GM12878 (cell line): ENCODE data around the gene ACSL4. TPM values are rescaled to one million over a fixed set of nuclear protein-coding genes. Genes with fewer than 3 reads are reported as not detected.
A peak's percentile ranks its signal among the peaks of the same experiment; 100 is the strongest.

Experiments
- CBX3 ChIP-seq: fragments of 200-600 bp; sonication (generic); IDR thresholded peaks from 2 replicates; pipeline ENCODE4 v1.6.1; 2016; ENCODE audit warnings: low read depth, borderline replicate concordance
- ETV6 ChIP-seq, 2 experiments: fragments of 450-650 bp in 1 of 2; IDR thresholded peaks in 1 of 2; conservative IDR thresholded peaks in 1 of 2; 2 replicates each; pipeline ENCODE4 v1.6.1; 2014; ENCODE audit warnings: antibody characterized with exemption in 1 of 2, borderline replicate concordance in 1 of 2, low read depth in 1 of 2, mild to moderate bottlenecking in 1 of 2, moderate library complexity in 1 of 2
- FOS ChIP-seq: IDR thresholded peaks from 3 replicates; pipeline ENCODE4 v1.6.1; 2011; ENCODE audit warnings: borderline replicate concordance; ENCODE audit not compliant: insufficient read length; ENCODE audit errors: extremely low read depth
- FOXK2 ChIP-seq: fragments of 450-650 bp; IDR thresholded peaks from 2 replicates; pipeline ENCODE4 v1.6.1; 2017; ENCODE audit warnings: mild to moderate bottlenecking, moderate library complexity
- HCFC1 ChIP-seq: fragments of 150-350 bp; IDR thresholded peaks from 2 replicates; pipeline ENCODE4 v1.6.1; 2014; ENCODE audit warnings: low read length
- HDAC6 ChIP-seq: fragments of 200-600 bp; sonication (generic); IDR thresholded peaks from one replicate; pipeline ENCODE4 v1.8.0; 2017; ENCODE audit warnings: antibody characterized with exemption; ENCODE audit not compliant: unreplicated experiment
- HDGF ChIP-seq: fragments of 450-650 bp; IDR thresholded peaks from 2 replicates; pipeline ENCODE4 v1.6.1; 2016; ENCODE audit warnings: antibody characterized with exemption
- IRF4 ChIP-seq: IDR thresholded peaks from 2 replicates; pipeline ENCODE4 v1.6.1; 2011; ENCODE audit warnings: low read depth, low read length
- JUNB ChIP-seq: IDR thresholded peaks from 2 replicates; pipeline ENCODE4 v1.6.1; 2016; ENCODE audit warnings: antibody characterized with exemption, mild to moderate bottlenecking
- MYB ChIP-seq: fragments of 150-350 bp; IDR thresholded peaks from 2 replicates; pipeline ENCODE4 v1.6.1; 2014; ENCODE audit warnings: mild to moderate bottlenecking, low read depth, low read length, borderline replicate concordance
- POU2F2 ChIP-seq: IDR thresholded peaks from 3 replicates; pipeline ENCODE4 v1.6.1; 2011; ENCODE audit warnings: low read depth, mild to moderate bottlenecking, low read length, borderline replicate concordance
- SIN3A ChIP-seq: IDR thresholded peaks from 2 replicates; pipeline ENCODE4 v1.6.1; 2012; ENCODE audit warnings: low read depth, low read length, improper control_type of control experiment
- SMAD5 ChIP-seq: IDR thresholded peaks from 2 replicates; pipeline ENCODE4 v1.6.1; 2016; ENCODE audit warnings: antibody characterized with exemption, low read depth
- SPI1 ChIP-seq: IDR thresholded peaks from 2 replicates; pipeline ENCODE4 v1.6.1; 2011; ENCODE audit warnings: low read depth, mild to moderate bottlenecking, low read length, moderate library complexity, borderline replicate concordance; ENCODE audit not compliant: insufficient read depth
- STAT1 ChIP-seq: fragments of 450-650 bp; conservative IDR thresholded peaks from 2 replicates; pipeline ENCODE4 v1.6.1; 2014; ENCODE audit warnings: antibody characterized with exemption, mild to moderate bottlenecking
- polyA plus RNA-seq, 11 experiments: library from polyadenylated mRNA; depleted of rRNA in 4 of 11; unstranded in 6 of 11; stranded (reverse) in 5 of 11; fragments of >200 nt; fragmentation: Nextera tagmentation in 4 of 11; fragmentation: Illumina TruSeq in 1 of 11; extraction: Ambion mirVana in 4 of 11; extraction: Trizol in 1 of 11; gene quantifications; 1 replicate in 1 of 11; 2 replicates in 10 of 11; pipeline versions ENCODE4 v1.2.1 to v1.2.3, GENCODE V29; 2011 to 2016; ENCODE audit warnings: inconsistent platforms in 2 of 11, missing spikeins in 2 of 11, low read depth in 1 of 11
- total RNA-seq, 4 experiments: library from RNA; depleted of rRNA in 3 of 4; stranded (reverse); fragments of >200 nt in 3 of 4; fragmentation: Illumina TruSeq in 1 of 4; extraction: Trizol in 1 of 4; gene quantifications; 2 replicates each; pipeline versions ENCODE4 v1.2.1 to v1.2.3, GENCODE V29; 2013 to 2021
- TF ChIP-seq, protein P1 (sequence below): fragments of 450-650 bp; IDR thresholded peaks from 2 replicates; pipeline ENCODE4 v1.6.1; 2016; ENCODE audit warnings: mild to moderate bottlenecking
- TF ChIP-seq, protein P2 (sequence below): fragments of 150-350 bp; IDR thresholded peaks from 2 replicates; pipeline ENCODE4 v1.6.1; 2016; ENCODE audit warnings: low read depth, low read length
- TF ChIP-seq, protein P3 (sequence below): fragments of 450-650 bp; formaldehyde crosslinking; IDR thresholded peaks from 2 replicates; pipeline ENCODE4 v1.4.0; 2020; ENCODE audit warnings: mild to moderate bottlenecking, moderate library complexity
- TF ChIP-seq, protein P4 (sequence below), 3 experiments: IDR thresholded peaks in 2 of 3; conservative IDR thresholded peaks in 1 of 3; 2 replicates each; pipeline ENCODE4 v1.5.1; 2011; ENCODE audit warnings: low read depth in 3 of 3, low read length in 3 of 3, mild to moderate bottlenecking in 3 of 3, control low read depth in 2 of 3, moderate library complexity in 2 of 3, inconsistent platforms in 1 of 3, mixed read lengths in 1 of 3; ENCODE audit not compliant: control insufficient read depth in 2 of 3, insufficient read depth in 1 of 3; ENCODE audit errors: extremely low read depth in 1 of 3
- TF ChIP-seq, protein P5 (sequence below): IDR thresholded peaks from 2 replicates; pipeline ENCODE4 v1.6.1; 2011; ENCODE audit warnings: low read depth, mild to moderate bottlenecking, low read length, moderate library complexity, borderline replicate concordance; ENCODE audit errors: extremely low read depth

Gene ACSL4
- total and polyA plus RNA-seq, 10 of the 15 experiments (the other 5 are each of a cell fraction or from before 2014, with no cell fraction given): 20.7 to 66.6 (median 45.4) TPM

DNA sequence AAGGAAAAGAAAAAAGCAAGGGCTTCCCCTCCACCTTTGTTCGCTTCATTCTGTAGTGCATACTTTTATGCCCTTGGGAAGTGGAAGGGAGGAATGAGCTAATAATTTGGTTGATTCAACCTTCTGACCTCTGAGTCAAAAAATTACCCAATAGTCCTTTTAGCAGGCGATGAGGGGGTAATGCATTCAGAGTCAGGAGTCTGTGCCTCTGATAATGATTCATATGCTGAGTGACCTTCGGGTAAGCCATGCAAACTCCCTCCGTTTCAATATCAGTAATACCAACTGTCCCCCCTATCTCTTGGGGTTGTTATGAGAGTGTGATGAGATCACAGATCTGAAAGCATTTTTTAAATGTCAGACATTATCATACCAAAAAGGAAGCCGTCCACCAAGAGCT lies 41.6 kb upstream of the ACSL4 start (continued):
- no peak for TF ChIP-seq FOS
- no peak for TF ChIP-seq HDGF
- peak in 1 of 2 experiments; percentile 85; a peak in 2 of 4 replicates for TF ChIP-seq ETV6 (conservative IDR thresholded peaks at IDR 0.05 in 1 of 2, IDR thresholded peaks at IDR 0.05 in 1 of 2; ENCODE audit: borderline replicate concordance in 1 of 2, low read depth in 1 of 2)
- no peak for TF ChIP-seq HDAC6
- TF ChIP-seq SPI1: no peak
- TF ChIP-seq FOXK2: no peak
- TF ChIP-seq POU2F2: peak; percentile 82; the same call in 1 of the 3 replicates
- no peak for TF ChIP-seq CBX3
- TF ChIP-seq STAT1: no peak
- TF ChIP-seq, protein P1, sequence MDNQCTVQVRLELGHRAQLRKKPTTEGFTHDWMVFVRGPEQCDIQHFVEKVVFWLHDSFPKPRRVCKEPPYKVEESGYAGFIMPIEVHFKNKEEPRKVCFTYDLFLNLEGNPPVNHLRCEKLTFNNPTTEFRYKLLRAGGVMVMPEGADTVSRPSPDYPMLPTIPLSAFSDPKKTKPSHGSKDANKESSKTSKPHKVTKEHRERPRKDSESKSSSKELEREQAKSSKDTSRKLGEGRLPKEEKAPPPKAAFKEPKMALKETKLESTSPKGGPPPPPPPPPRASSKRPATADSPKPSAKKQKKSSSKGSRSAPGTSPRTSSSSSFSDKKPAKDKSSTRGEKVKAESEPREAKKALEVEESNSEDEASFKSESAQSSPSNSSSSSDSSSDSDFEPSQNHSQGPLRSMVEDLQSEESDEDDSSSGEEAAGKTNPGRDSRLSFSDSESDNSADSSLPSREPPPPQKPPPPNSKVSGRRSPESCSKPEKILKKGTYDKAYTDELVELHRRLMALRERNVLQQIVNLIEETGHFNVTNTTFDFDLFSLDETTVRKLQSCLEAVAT: no peak
- TF ChIP-seq IRF4: peak; percentile 91
- TF ChIP-seq, protein P2, sequence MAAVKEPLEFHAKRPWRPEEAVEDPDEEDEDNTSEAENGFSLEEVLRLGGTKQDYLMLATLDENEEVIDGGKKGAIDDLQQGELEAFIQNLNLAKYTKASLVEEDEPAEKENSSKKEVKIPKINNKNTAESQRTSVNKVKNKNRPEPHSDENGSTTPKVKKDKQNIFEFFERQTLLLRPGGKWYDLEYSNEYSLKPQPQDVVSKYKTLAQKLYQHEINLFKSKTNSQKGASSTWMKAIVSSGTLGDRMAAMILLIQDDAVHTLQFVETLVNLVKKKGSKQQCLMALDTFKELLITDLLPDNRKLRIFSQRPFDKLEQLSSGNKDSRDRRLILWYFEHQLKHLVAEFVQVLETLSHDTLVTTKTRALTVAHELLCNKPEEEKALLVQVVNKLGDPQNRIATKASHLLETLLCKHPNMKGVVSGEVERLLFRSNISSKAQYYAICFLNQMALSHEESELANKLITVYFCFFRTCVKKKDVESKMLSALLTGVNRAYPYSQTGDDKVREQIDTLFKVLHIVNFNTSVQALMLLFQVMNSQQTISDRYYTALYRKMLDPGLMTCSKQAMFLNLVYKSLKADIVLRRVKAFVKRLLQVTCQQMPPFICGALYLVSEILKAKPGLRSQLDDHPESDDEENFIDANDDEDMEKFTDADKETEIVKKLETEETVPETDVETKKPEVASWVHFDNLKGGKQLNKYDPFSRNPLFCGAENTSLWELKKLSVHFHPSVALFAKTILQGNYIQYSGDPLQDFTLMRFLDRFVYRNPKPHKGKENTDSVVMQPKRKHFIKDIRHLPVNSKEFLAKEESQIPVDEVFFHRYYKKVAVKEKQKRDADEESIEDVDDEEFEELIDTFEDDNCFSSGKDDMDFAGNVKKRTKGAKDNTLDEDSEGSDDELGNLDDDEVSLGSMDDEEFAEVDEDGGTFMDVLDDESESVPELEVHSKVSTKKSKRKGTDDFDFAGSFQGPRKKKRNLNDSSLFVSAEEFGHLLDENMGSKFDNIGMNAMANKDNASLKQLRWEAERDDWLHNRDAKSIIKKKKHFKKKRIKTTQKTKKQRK: no peak
- TF ChIP-seq HCFC1: no peak
- TF ChIP-seq, protein P3, sequence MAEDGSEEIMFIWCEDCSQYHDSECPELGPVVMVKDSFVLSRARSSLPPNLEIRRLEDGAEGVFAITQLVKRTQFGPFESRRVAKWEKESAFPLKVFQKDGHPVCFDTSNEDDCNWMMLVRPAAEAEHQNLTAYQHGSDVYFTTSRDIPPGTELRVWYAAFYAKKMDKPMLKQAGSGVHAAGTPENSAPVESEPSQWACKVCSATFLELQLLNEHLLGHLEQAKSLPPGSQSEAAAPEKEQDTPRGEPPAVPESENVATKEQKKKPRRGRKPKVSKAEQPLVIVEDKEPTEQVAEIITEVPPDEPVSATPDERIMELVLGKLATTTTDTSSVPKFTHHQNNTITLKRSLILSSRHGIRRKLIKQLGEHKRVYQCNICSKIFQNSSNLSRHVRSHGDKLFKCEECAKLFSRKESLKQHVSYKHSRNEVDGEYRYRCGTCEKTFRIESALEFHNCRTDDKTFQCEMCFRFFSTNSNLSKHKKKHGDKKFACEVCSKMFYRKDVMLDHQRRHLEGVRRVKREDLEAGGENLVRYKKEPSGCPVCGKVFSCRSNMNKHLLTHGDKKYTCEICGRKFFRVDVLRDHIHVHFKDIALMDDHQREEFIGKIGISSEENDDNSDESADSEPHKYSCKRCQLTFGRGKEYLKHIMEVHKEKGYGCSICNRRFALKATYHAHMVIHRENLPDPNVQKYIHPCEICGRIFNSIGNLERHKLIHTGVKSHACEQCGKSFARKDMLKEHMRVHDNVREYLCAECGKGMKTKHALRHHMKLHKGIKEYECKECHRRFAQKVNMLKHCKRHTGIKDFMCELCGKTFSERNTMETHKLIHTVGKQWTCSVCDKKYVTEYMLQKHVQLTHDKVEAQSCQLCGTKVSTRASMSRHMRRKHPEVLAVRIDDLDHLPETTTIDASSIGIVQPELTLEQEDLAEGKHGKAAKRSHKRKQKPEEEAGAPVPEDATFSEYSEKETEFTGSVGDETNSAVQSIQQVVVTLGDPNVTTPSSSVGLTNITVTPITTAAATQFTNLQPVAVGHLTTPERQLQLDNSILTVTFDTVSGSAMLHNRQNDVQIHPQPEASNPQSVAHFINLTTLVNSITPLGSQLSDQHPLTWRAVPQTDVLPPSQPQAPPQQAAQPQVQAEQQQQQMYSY (CRISPR knock-in tag): no peak
- no peak for TF ChIP-seq SMAD5
- TF ChIP-seq, protein P4, sequence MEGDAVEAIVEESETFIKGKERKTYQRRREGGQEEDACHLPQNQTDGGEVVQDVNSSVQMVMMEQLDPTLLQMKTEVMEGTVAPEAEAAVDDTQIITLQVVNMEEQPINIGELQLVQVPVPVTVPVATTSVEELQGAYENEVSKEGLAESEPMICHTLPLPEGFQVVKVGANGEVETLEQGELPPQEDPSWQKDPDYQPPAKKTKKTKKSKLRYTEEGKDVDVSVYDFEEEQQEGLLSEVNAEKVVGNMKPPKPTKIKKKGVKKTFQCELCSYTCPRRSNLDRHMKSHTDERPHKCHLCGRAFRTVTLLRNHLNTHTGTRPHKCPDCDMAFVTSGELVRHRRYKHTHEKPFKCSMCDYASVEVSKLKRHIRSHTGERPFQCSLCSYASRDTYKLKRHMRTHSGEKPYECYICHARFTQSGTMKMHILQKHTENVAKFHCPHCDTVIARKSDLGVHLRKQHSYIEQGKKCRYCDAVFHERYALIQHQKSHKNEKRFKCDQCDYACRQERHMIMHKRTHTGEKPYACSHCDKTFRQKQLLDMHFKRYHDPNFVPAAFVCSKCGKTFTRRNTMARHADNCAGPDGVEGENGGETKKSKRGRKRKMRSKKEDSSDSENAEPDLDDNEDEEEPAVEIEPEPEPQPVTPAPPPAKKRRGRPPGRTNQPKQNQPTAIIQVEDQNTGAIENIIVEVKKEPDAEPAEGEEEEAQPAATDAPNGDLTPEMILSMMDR (IDR thresholded peaks at IDR 0.05 in 2 of 3, conservative IDR thresholded peaks at IDR 0.05 in 1 of 3; ENCODE audit: control insufficient read depth in 2 of 3, extremely low read depth in 1 of 3, insufficient read depth in 1 of 3, low read depth in 3 of 3, low read length in 3 of 3): no peak
- TF ChIP-seq, protein P5, sequence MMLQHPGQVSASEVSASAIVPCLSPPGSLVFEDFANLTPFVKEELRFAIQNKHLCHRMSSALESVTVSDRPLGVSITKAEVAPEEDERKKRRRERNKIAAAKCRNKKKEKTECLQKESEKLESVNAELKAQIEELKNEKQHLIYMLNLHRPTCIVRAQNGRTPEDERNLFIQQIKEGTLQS: no peak
- no peak for TF ChIP-seq MYB
- TF ChIP-seq SIN3A: no peak
- TF ChIP-seq JUNB: peak; percentile 96
